ENCODE measurements around the gene ABHD12B. TPM values are rescaled to one million over a fixed set of nuclear protein-coding genes. Genes with fewer than 3 reads are reported as not detected.

The ABHD12B gene
- total and polyA plus RNA-seq, 9 of the 15 experiments (the other 6 are each of a cell fraction or from before 2014, with no cell fraction given): not detected

- H3K4me2 ChIP-seq (ENCODE audit: insufficient read depth, low read length): no peak overlapping the region
- no peak for TF ChIP-seq HOMEZ (CRISPR knock-in tag; IDR thresholded peaks at IDR 0.05)
- TF ChIP-seq SFPQ (IDR thresholded peaks at IDR 0.05; ENCODE audit: low read depth, low read length): no peak
- no peak for TF ChIP-seq SP1 (CRISPR knock-in tag; IDR thresholded peaks at IDR 0.05)
- no peak for TF ChIP-seq SMAD2 (IDR thresholded peaks at IDR 0.05; ENCODE audit: low read depth, low read length)
- TF ChIP-seq NR2C1 (IDR thresholded peaks at IDR 0.05): no peak
- no peak for TF ChIP-seq NR2C1 (tag; IDR thresholded peaks at IDR 0.05)
- no peak for TF ChIP-seq EP300 (IDR thresholded peaks at IDR 0.05; ENCODE audit: low read length)
- no peak for TF ChIP-seq GATAD2A (IDR thresholded peaks at IDR 0.05)
- TF ChIP-seq ZNF212 (CRISPR knock-in tag; IDR thresholded peaks at IDR 0.05): no peak
- TF ChIP-seq NFATC3 (IDR thresholded peaks at IDR 0.05): no peak
- no peak for TF ChIP-seq MAFF (IDR thresholded peaks at IDR 0.05; ENCODE audit: low read length)
- TF ChIP-seq MTA1 (IDR thresholded peaks at IDR 0.05; ENCODE audit: borderline replicate concordance): no peak
- no peak for TF ChIP-seq ELF2 (CRISPR knock-in tag; IDR thresholded peaks at IDR 0.05)
- H3K4me1 ChIP-seq (replicated peaks in 1 of 2; ENCODE audit: control insufficient read depth in 2 of 2, insufficient read depth in 2 of 2, low read length in 2 of 2): no peaks in the 10 kb centered on the region
- H3K9ac ChIP-seq (ENCODE audit: insufficient read depth in 1 of 2, low read depth in 2 of 2, low read length in 2 of 2): no peak overlapping the region
- H4K20me1 ChIP-seq (replicated peaks; ENCODE audit: control insufficient read depth, insufficient read depth, low read length): no peaks in the 10 kb centered on the region
- no peak overlapping the region for H3K4me3 ChIP-seq
- no peaks in the 10 kb centered on the region for H3K9me3 ChIP-seq (replicated peaks; ENCODE audit: control insufficient read depth, insufficient read depth, low read depth, low read length)
- no peaks in the 10 kb centered on the region for H3K79me2 ChIP-seq (ENCODE audit: control insufficient read depth, insufficient read depth, low read length)
- ChIA-PET POLR2A (interaction anchor here (0.6 to 1.1 kb wide), 2 partner anchors 9 to 51 kb away, joined by 3 read pairs; no protein-coding TSS in a partner anchor), CTCF (ENCODE audit: low intra/inter-chr PET ratio) (no interaction called here)
- intact Hi-C loops (cut with micrococcal nuclease): loop anchor here (10.0 kb wide), 1 partner anchor 261 kb away; no protein-coding TSS in a partner anchor
- no TSS peak for BruUV-seq (replicated peaks)
- in situ Hi-C loops (cut with MboI): no loop called here
- WGBS (ENCODE audit: insufficient coverage, low coverage, missing lambda C conversion rate): 0% methylated on average over 8 of the region's 11 CpGs
- no peak for ATAC-seq
- FAIRE-seq: no peak
- no peak for DNase-seq (ENCODE audit: extremely low read depth in 1 of 4, low spot score in 3 of 4)
- H3K9me1 ChIP-seq (ENCODE audit: control insufficient read depth, insufficient read depth, low read length): no peaks in the 10 kb centered on the region
- peaks cover 7 to 10% of the 10 kb centered on the region in 2 experiments; a peak in 2 of 5 replicates for H3K27me3 ChIP-seq (ENCODE audit: control insufficient read depth in 2 of 2, insufficient read depth in 2 of 2, low read length in 2 of 2)
- H3K27ac ChIP-seq (ENCODE audit: extremely low read depth, low read depth, low read length): no peak overlapping the region
- no peaks in the 10 kb centered on the region for H3K36me3 ChIP-seq (ENCODE audit: control insufficient read depth, insufficient read depth, low read length)
- no peak overlapping the region for H2AFZ ChIP-seq (ENCODE audit: low read depth, low read length)
Measured at GRCh38 chr14:50865391-50866076, 6.3 kb upstream of the ABHD12B start.
